ENCODE results near the gene SAE1. TPM values are rescaled to one million over a fixed set of nuclear protein-coding genes. Genes with fewer than 3 reads are reported as not detected.

Gene SAE1
- total RNA-seq, 1 experiment from 2014 or later = 234 TPM

DNA sequence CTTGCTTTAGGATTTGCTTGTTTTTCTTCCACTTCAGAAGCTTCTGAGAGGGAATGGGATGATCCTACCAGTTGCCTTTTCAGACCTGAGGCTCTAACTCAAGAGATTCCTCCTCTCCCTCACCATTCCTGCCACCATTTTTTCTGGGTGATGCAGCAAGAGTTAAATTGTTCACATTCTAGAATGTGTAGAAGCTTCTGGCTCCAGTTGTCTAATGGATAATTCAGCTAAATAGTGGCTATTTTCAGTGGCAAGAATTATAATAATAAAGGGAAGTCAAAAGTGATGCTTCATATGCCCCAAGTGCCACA is 79.5 kb downstream of the SAE1 start:
- Histone ChIP-seq H3K23me2 (ENCODE audit: insufficient read length, low read depth, low read length, poor library complexity, severe bottlenecking) (no peaks in the 10 kb centered on the region), H2BK120ac (ENCODE audit: low read depth, low read length, poor library complexity, severe bottlenecking) (no peak overlapping the region), H3K4me2 (ENCODE audit: insufficient read depth, insufficient read length, low read length) (no peak overlapping the region), H2AFZ (ENCODE audit: low read length) (no peak overlapping the region), H3K9me3 (ENCODE audit: control insufficient read depth, low read depth, low read length) (no peaks in the 10 kb centered on the region), H2BK15ac (ENCODE audit: low read depth, low read length) (no peak overlapping the region), H3K4me1 (ENCODE audit: insufficient read depth, low read length) (no peaks in the 10 kb centered on the region), H2BK20ac (ENCODE audit: low read depth, low read length, poor library complexity, severe bottlenecking) (no peak overlapping the region), H2BK5ac (ENCODE audit: insufficient read length, low read length) (no peak overlapping the region), H3K79me1 (ENCODE audit: insufficient read depth, low read depth, low read length, poor library complexity, severe bottlenecking) (no peaks in the 10 kb centered on the region), H3K9ac (ENCODE audit: extremely low read depth, insufficient read length, low read length) (no peak overlapping the region), H3T11ph (ENCODE audit: low read length) (no peak overlapping the region), H3K79me2 (ENCODE audit: insufficient read depth, low read length) (no peaks in the 10 kb centered on the region), H3K27me3 (ENCODE audit: insufficient read depth, low read length) (no peaks in the 10 kb centered on the region), H3K14ac (ENCODE audit: insufficient read depth, low read length) (no peak overlapping the region), H3K23ac (ENCODE audit: insufficient read length, low read depth, low read length) (no peak overlapping the region), H2AK5ac (ENCODE audit: insufficient read length, low read length) (no peak overlapping the region), H3K4ac (ENCODE audit: low read depth, low read length) (no peak overlapping the region), H4K20me1 (ENCODE audit: control insufficient read depth, insufficient read depth, insufficient read length) (no peaks in the 10 kb centered on the region), H4K5ac (ENCODE audit: insufficient read length, low read depth, low read length) (no peak overlapping the region), H2BK12ac (ENCODE audit: insufficient read length, low read depth, low read length) (no peak overlapping the region), H3K27ac (ENCODE audit: insufficient read length, low read depth, low read length) (peak overlapping the region; percentile 2), H4K91ac (ENCODE audit: insufficient read length, low read depth, low read length) (no peak overlapping the region), H3K56ac (ENCODE audit: insufficient read length, low read depth, low read length) (no peak overlapping the region), H3K18ac (ENCODE audit: insufficient read length, low read depth, low read length) (no peak overlapping the region), H4K8ac (replicated peaks; ENCODE audit: insufficient read length, low read depth, low read length) (no peak overlapping the region)
- H3K27me3 Mint-ChIP-seq (ENCODE audit: low read depth) = no peaks in the 10 kb centered on the region; the same call in 1 of the 2 replicates
- H3K36me3 Mint-ChIP-seq (ENCODE audit: insufficient read depth in 1 of 3, low read depth in 3 of 3) = peaks cover 28 to 69% (median 66%) of the 10 kb centered on the region in 3 experiments; a peak in 6 of 7 replicates
- DNase-seq = no peak
- TF ChIP-seq CTCF (conservative IDR thresholded peaks at IDR 0.05) = no peak
- peaks cover 21 to 27% of the 10 kb centered on the region in 2 experiments for H3K4me1 Mint-ChIP-seq
- H3K27ac Mint-ChIP-seq = peak overlapping the region in 2 of 3 experiments; percentile 78 to 88; a peak in 3 of 7 replicates
- no peak overlapping the region for H3K4me3 Mint-ChIP-seq
- no peaks in the 10 kb centered on the region; a peak in 1 of 5 replicates for H3K9me3 Mint-ChIP-seq

Data from H9 (cell line).